ENCODE measurements around the gene C3orf85.

The C3orf85 gene

GRCh38 chr3:109177908-109178307 lies 41.4 kb downstream of the C3orf85 start:
- H3K4me3 ChIP-seq (ENCODE audit: insufficient read depth, low read length, poor library complexity, severe bottlenecking), result no peak overlapping the region
- no peak overlapping the region for H3K27ac ChIP-seq (ENCODE audit: low read depth, low read length)
- no peaks in the 10 kb centered on the region for H3K27me3 ChIP-seq (ENCODE audit: low read length)
- no peaks in the 10 kb centered on the region for H3K9me3 ChIP-seq (ENCODE audit: insufficient read depth, low read length)
- H3K9me2 ChIP-seq (replicated peaks; ENCODE audit: insufficient read depth, low read length), result 0 out of 2 replicates have a peak, but pooled peaks cover 4% of the 10 kb centered on the region
- H3F3A ChIP-seq (ENCODE audit: insufficient read depth), result no peaks in the 10 kb centered on the region
- H3K4me2 ChIP-seq (ENCODE audit: low read depth, low read length, poor library complexity, severe bottlenecking), result no peak overlapping the region
- no peaks in the 10 kb centered on the region for H3K36me3 ChIP-seq (ENCODE audit: low read length)
- H2AFZ ChIP-seq (ENCODE audit: low read depth, low read length, severe bottlenecking), result no peak overlapping the region
- H3K79me2 ChIP-seq (ENCODE audit: insufficient read depth, low read length), result no peaks in the 10 kb centered on the region
- TF ChIP-seq EZH2phosphoT487 (conservative IDR thresholded peaks at IDR 0.05; ENCODE audit: low read length) (no peak), CTCF (IDR thresholded peaks at IDR 0.05; ENCODE audit: insufficient read depth, low read length, poor library complexity, severe bottlenecking) (no peak)
- no peaks in the 10 kb centered on the region for H4K20me1 ChIP-seq (ENCODE audit: low read depth, low read length)
- no peak overlapping the region for H3K9ac ChIP-seq (ENCODE audit: low read length)

GRCh38 chr3:109178708-109179107 lies 42.2 kb downstream of the C3orf85 start:
- Histone ChIP-seq H3K36me3 (ENCODE audit: low read length) (no peaks in the 10 kb centered on the region), H3K4me3 (ENCODE audit: insufficient read depth, low read length, poor library complexity, severe bottlenecking) (no peak overlapping the region), H3K27ac (ENCODE audit: low read depth, low read length) (no peak overlapping the region), H3K9me3 (ENCODE audit: insufficient read depth, low read length) (no peaks in the 10 kb centered on the region), H3K9ac (ENCODE audit: low read length) (no peak overlapping the region), H3K4me2 (ENCODE audit: low read depth, low read length, poor library complexity, severe bottlenecking) (no peak overlapping the region), H3K79me2 (ENCODE audit: insufficient read depth, low read length) (no peaks in the 10 kb centered on the region), H3K27me3 (ENCODE audit: low read length) (no peaks in the 10 kb centered on the region), H2AFZ (ENCODE audit: low read depth, low read length, severe bottlenecking) (no peak overlapping the region), H3K9me2 (replicated peaks; ENCODE audit: insufficient read depth, low read length) (no peaks in the 10 kb centered on the region), H3F3A (ENCODE audit: insufficient read depth) (no peaks in the 10 kb centered on the region), H4K20me1 (ENCODE audit: low read depth, low read length) (no peaks in the 10 kb centered on the region)
- TF ChIP-seq CTCF (IDR thresholded peaks at IDR 0.05; ENCODE audit: insufficient read depth, low read length, poor library complexity, severe bottlenecking), result no peak
- TF ChIP-seq EZH2phosphoT487 (conservative IDR thresholded peaks at IDR 0.05; ENCODE audit: low read length), result no peak

- Histone ChIP-seq H3K9ac (ENCODE audit: low read length) (no peak overlapping the region), H3K36me3 (ENCODE audit: low read length) (no peaks in the 10 kb centered on the region), H4K20me1 (ENCODE audit: low read depth, low read length) (no peaks in the 10 kb centered on the region), H3F3A (ENCODE audit: insufficient read depth) (no peaks in the 10 kb centered on the region), H3K4me3 (ENCODE audit: insufficient read depth, low read length, poor library complexity, severe bottlenecking) (no peak overlapping the region), H3K79me2 (ENCODE audit: insufficient read depth, low read length) (no peaks in the 10 kb centered on the region), H3K27ac (ENCODE audit: low read depth, low read length) (no peak overlapping the region), H2AFZ (ENCODE audit: low read depth, low read length, severe bottlenecking) (no peak overlapping the region), H3K9me2 (replicated peaks; ENCODE audit: insufficient read depth, low read length) (no peaks in the 10 kb centered on the region), H3K9me3 (ENCODE audit: insufficient read depth, low read length) (no peaks in the 10 kb centered on the region), H3K4me2 (ENCODE audit: low read depth, low read length, poor library complexity, severe bottlenecking) (no peak overlapping the region), H3K27me3 (ENCODE audit: low read length) (no peaks in the 10 kb centered on the region)
- no peak for TF ChIP-seq CTCF (IDR thresholded peaks at IDR 0.05; ENCODE audit: insufficient read depth, low read length, poor library complexity, severe bottlenecking)
- TF ChIP-seq EZH2phosphoT487 (conservative IDR thresholded peaks at IDR 0.05; ENCODE audit: low read length), result no peak
Observed at GRCh38 chr3:109184726-109185125, 48.2 kb downstream of the C3orf85 start.

Data from SU-DHL-6 (cell line).